Lung (tissue), 12 donors: ENCODE data around the gene MRM2. TPM values are rescaled to one million over a fixed set of nuclear protein-coding genes. Genes with fewer than 3 reads are reported as not detected.
A peak's percentile ranks its signal among the peaks of the same experiment; 100 is the strongest.

Source experiments
- ATAC-seq: fragments of 200-7000 bp; cut with Tn5 transposase; one replicate; pipeline ENCODE4 v1.9.1; 2020; ENCODE audit warnings: moderate number of reproducible peaks; ENCODE audit not compliant: insufficient read depth, low FRiP score
- DNase-seq, 3 donors: peaks; one replicate each; pipeline ENCODE4 v3.0.0-alpha.2; 2013 to 2017
- H3K27ac ChIP-seq, 2 donors: one replicate each; pipeline ENCODE4 v1.5.1; 2013; ENCODE audit warnings: mild to moderate bottlenecking in 2 of 2, moderate library complexity in 2 of 2, control low read depth in 1 of 2, inconsistent platforms in 1 of 2, low read depth in 1 of 2, low read length in 1 of 2
- H3K27me3 ChIP-seq, 3 donors: one replicate each; pipeline ENCODE4 v1.5.1; 2013; ENCODE audit warnings: low read length in 2 of 3; ENCODE audit not compliant: control insufficient read depth in 3 of 3, insufficient read depth in 3 of 3
- H3K36me3 ChIP-seq, 4 donors: one replicate each; pipeline ENCODE4 v1.5.1; 2013; ENCODE audit warnings: low read length in 4 of 4, mild to moderate bottlenecking in 1 of 4, moderate library complexity in 1 of 4; ENCODE audit not compliant: control insufficient read depth in 4 of 4, insufficient read depth in 4 of 4
- H3K4me1 ChIP-seq, 5 donors: one replicate each; pipeline ENCODE4 v1.5.1; 2013; ENCODE audit warnings: low read length in 5 of 5, mild to moderate bottlenecking in 2 of 5, moderate library complexity in 1 of 5; ENCODE audit not compliant: control insufficient read depth in 5 of 5, insufficient read depth in 5 of 5
- H3K4me3 ChIP-seq: one replicate; pipeline ENCODE4 v1.5.1; 2013; ENCODE audit warnings: mild to moderate bottlenecking, control low read depth, moderate library complexity
- H3K9ac ChIP-seq, 2 donors: one replicate each; pipeline ENCODE4 v1.5.1; 2013; ENCODE audit warnings: low read length in 2 of 2, control low read depth in 1 of 2; ENCODE audit not compliant: insufficient read depth in 1 of 2
- H3K9me3 ChIP-seq, 4 donors: one replicate each; pipeline ENCODE4 v1.5.1; 2013; ENCODE audit warnings: low read length in 3 of 4, mild to moderate bottlenecking in 1 of 4, moderate library complexity in 1 of 4; ENCODE audit not compliant: control insufficient read depth in 4 of 4, insufficient read depth in 3 of 4
- CTCF ChIP-seq: IDR thresholded peaks from 2 replicates; pipeline ENCODE4 v1.5.1; 2012; ENCODE audit warnings: mild to moderate bottlenecking; ENCODE audit errors: control extremely low read depth, extremely low read depth
- WGBS, 2 donors: extraction: QIAGEN DNeasy Blood & Tissue Kit; methylation state at CpG; one replicate each; pipeline ENCODE4 v1.1.7; 2013; 5-methylcytosine and 5-hydroxymethylcytosine counted together
- polyA plus RNA-seq, 2 donors: library from polyadenylated mRNA; stranded (reverse); fragments of 200-250 nt; gene quantifications; one replicate each; pipeline ENCODE4 v1.2.1, GENCODE V29; 2013
- total RNA-seq, 2 donors: library from RNA; depleted of rRNA in 1 of 2; stranded (reverse); fragments of >200 nt in 1 of 2; gene quantifications; one replicate each; pipeline ENCODE4 v1.2.1, GENCODE V29; 2014 to 2021
- donor health status: control.
- donor health status: control.
- donor health status: Bipolar disorder and iron deficiency.
- donor health status: healthy.
- donor health status: DM: yes; HTN: yes; CAD: no.

The MRM2 gene
- total and polyA plus RNA-seq, 4 donors, result 18.7 to 25.5 (median 23.1) TPM

GRCh38 chr7:2210551-2211258, 31.3 kb downstream of the MRM2 start:
- Histone ChIP-seq H3K9ac (no peak overlapping the region), H3K27ac (no peak overlapping the region), H3K36me3 (peaks cover 8 to 58% (median 35%) of the 10 kb centered on the region in 4 donors), H3K4me3 (no peak overlapping the region), H3K9me3 (peaks cover 0 to 4% (median 0%) of the 10 kb centered on the region in 4 donors), H3K4me1 (no peaks in the 10 kb centered on the region), H3K27me3 (no peaks in the 10 kb centered on the region)
- no peak for TF ChIP-seq CTCF
- DNase-seq (peak in 1 of 3 donors; percentile 10), ATAC-seq (no peak)
- 96 to 97% methylated on average over 30 of the region's 30 CpGs for WGBS, 2 donors

- no peak overlapping the region for H3K27ac ChIP-seq
- WGBS, 2 donors, result 84 to 88% methylated on average over 8 of the region's 8 CpGs
- no peak for DNase-seq
- no peaks in the 10 kb centered on the region for H3K9me3 ChIP-seq
- H3K4me1 ChIP-seq, result no peaks in the 10 kb centered on the region
- no peaks in the 10 kb centered on the region for H3K27me3 ChIP-seq
- TF ChIP-seq CTCF, result no peak
- H3K36me3 ChIP-seq, result peaks cover 5 to 53% (median 31%) of the 10 kb centered on the region in 4 donors
- H3K4me3 ChIP-seq, result no peak overlapping the region
- no peak for ATAC-seq
- H3K9ac ChIP-seq, result no peak overlapping the region
Measured at GRCh38 chr7:2209961-2210323, 32.1 kb downstream of the MRM2 start.

GRCh38 chr7:2209146-2209960, 32.7 kb downstream of the MRM2 start:
- Histone ChIP-seq H3K9me3 (no peaks in the 10 kb centered on the region), H3K4me3 (no peak overlapping the region), H3K9ac (no peak overlapping the region), H3K27me3 (no peaks in the 10 kb centered on the region), H3K4me1 (peaks cover 0 to 4% (median 0%) of the 10 kb centered on the region in 5 donors), H3K27ac (no peak overlapping the region), H3K36me3 (peaks cover 5 to 51% (median 29%) of the 10 kb centered on the region in 4 donors)
- DNase-seq, result peak; percentile 80 to 86 (median 84)
- TF ChIP-seq CTCF, result peak; percentile 64
- 58 to 68% methylated on average over 21 of the region's 21 CpGs for WGBS, 2 donors
- peak; percentile 31 for ATAC-seq
